Fibroblast of lung (primary cell): ENCODE measurements around the gene DPP10. TPM values are rescaled to one million over a fixed set of nuclear protein-coding genes. Genes with fewer than 3 reads are reported as not detected.
"Not testable (repeated sequence)": the region's sequence is repeated elsewhere in the genome, so short reads cannot be mapped to it uniquely, and the experiment has no call there.

Source experiments
- DNase-seq, 2 donors: peaks; one replicate each; pipeline versions ENCODE4 v3.0.0 to v3.0.0-alpha.2; 2010; ENCODE audit warnings: low read depth in 2 of 2
- H2AFZ ChIP-seq: 2 replicates; pipeline ENCODE4 v1.5.1; 2012; ENCODE audit warnings: low read length, control low read depth, inconsistent platforms
- H3K27ac ChIP-seq: 2 replicates; pipeline ENCODE4 v1.5.1; 2011; ENCODE audit warnings: low read length, control low read depth; ENCODE audit not compliant: insufficient read depth
- H3K27me3 ChIP-seq: 2 replicates; pipeline ENCODE4 v1.5.1; 2011; ENCODE audit warnings: mild to moderate bottlenecking, low read length; ENCODE audit not compliant: control insufficient read depth, insufficient read depth
- H3K36me3 ChIP-seq: 2 replicates; pipeline ENCODE4 v1.5.1; 2011; ENCODE audit warnings: low read length; ENCODE audit not compliant: control insufficient read depth, insufficient read depth
- H3K4me1 ChIP-seq: 2 replicates; pipeline ENCODE4 v1.5.1; 2011; ENCODE audit warnings: low read length; ENCODE audit not compliant: control insufficient read depth, insufficient read depth; ENCODE audit errors: extremely low read depth
- H3K4me2 ChIP-seq: 2 replicates; pipeline ENCODE4 v1.5.1; 2011; ENCODE audit warnings: low read length, control low read depth; ENCODE audit not compliant: insufficient read depth; ENCODE audit errors: extremely low read depth
- H3K4me3 ChIP-seq, 4 experiments: fragments of 200-600 bp in 1 of 4; sonication (generic) in 1 of 4; replicated peaks in 1 of 4; 2 replicates each; pipeline ENCODE4 v1.5.1; 2011 to 2016; ENCODE audit warnings: low read length in 4 of 4, low read depth in 3 of 4, mild to moderate bottlenecking in 3 of 4, control low read depth in 2 of 4, inconsistent platforms in 1 of 4, mixed read lengths in 1 of 4; ENCODE audit not compliant: insufficient read depth in 1 of 4; ENCODE audit errors: control extremely low read depth in 1 of 4
- H3K79me2 ChIP-seq: 2 replicates; pipeline ENCODE4 v1.5.1; 2012; ENCODE audit warnings: mild to moderate bottlenecking, low read length, inconsistent platforms; ENCODE audit not compliant: control insufficient read depth, insufficient read depth
- H3K9ac ChIP-seq: 2 replicates; pipeline ENCODE4 v1.5.1; 2011; ENCODE audit warnings: mild to moderate bottlenecking, low read length, control low read depth; ENCODE audit not compliant: insufficient read depth
- H3K9me3 ChIP-seq: 2 replicates; pipeline ENCODE4 v1.5.1; 2012; ENCODE audit warnings: low read depth, low read length; ENCODE audit not compliant: control insufficient read depth, insufficient read depth
- H4K20me1 ChIP-seq: 2 replicates; pipeline ENCODE4 v1.5.1; 2011; ENCODE audit warnings: low read length; ENCODE audit not compliant: control insufficient read depth, insufficient read depth; ENCODE audit errors: extremely low read depth
- CTCF ChIP-seq, 2 donors: IDR thresholded peaks in 1 of 2; conservative IDR thresholded peaks in 1 of 2; 1 replicate in 1 of 2; 2 replicates in 1 of 2; pipeline ENCODE4 v1.5.1; 2011 to 2012; ENCODE audit warnings: low read length in 2 of 2, control low read depth in 1 of 2, inconsistent platforms in 1 of 2, low read depth in 1 of 2, mild to moderate bottlenecking in 1 of 2
- EZH2 ChIP-seq: IDR thresholded peaks from 2 replicates; pipeline ENCODE4 v1.5.1; 2012; ENCODE audit warnings: low read length, control low read depth, mild to moderate bottlenecking; ENCODE audit errors: missing control alignments
- polyA plus RNA-seq, 2 donors: library from polyadenylated mRNA; depleted of rRNA in 1 of 2; stranded (reverse) in 1 of 2; unstranded in 1 of 2; fragments of >200 nt; gene quantifications; 2 replicates each; pipeline ENCODE4 v1.2.1, GENCODE V29; 2011 to 2012; ENCODE audit warnings: missing spikeins in 1 of 2
- total RNA-seq: library from RNA; depleted of rRNA; stranded (reverse); fragments of >200 nt; gene quantifications from 2 replicates; pipeline ENCODE4 v1.2.1, GENCODE V29; 2014

DPP10 gene
- total and polyA plus RNA-seq, 2 donors (not counting 1 experiment from before 2014, with no cell fraction given) = not detected

DNA sequence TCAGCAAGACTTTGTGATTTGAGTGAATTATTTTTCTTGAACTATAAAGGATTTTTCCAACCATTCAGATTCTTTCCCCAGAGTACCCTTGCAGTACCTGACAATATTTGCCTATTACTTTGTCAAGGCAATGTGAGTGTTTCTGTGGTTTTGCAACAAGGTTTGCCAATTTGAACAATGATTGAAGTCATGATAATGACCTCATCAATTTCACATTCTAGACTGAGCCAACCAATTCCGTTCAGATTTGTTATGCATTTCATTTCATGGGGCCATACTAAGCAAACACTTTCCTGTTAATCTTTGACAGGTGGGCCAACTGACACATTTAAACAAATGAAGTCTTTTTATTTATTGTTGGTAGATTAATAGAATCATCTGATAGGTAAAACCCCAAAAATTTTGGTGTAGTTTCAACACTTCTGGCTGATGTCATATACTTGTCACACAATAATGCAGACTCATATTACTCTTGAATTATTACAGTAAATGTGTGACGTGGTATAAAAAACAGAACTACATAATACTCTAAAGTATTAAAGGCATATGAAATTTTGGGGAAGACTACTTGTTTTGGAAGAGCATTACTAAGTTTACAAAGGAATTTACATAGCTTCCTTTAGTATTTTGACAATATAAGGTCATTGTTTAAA is 526.4 kb downstream of the DPP10 start:
- no peaks in the 10 kb centered on the region for H3K36me3 ChIP-seq
- H3K27ac ChIP-seq = no peak overlapping the region
- H2AFZ ChIP-seq = no peak overlapping the region
- TF ChIP-seq CTCF (conservative IDR thresholded peaks at IDR 0.05 in 1 of 2, IDR thresholded peaks at IDR 0.05 in 1 of 2; ENCODE audit: low read depth in 1 of 2, low read length in 2 of 2) (no peak), EZH2 (no peak)
- H3K79me2 ChIP-seq = no peaks in the 10 kb centered on the region
- H3K9ac ChIP-seq = no peak overlapping the region
- H3K9me3 ChIP-seq = no peaks in the 10 kb centered on the region
- no peaks in the 10 kb centered on the region for H3K27me3 ChIP-seq
- H4K20me1 ChIP-seq = no peaks in the 10 kb centered on the region
- H3K4me1 ChIP-seq = no peaks in the 10 kb centered on the region
- no peak overlapping the region for H3K4me3 ChIP-seq
- DNase-seq = no peak
- no peak overlapping the region for H3K4me2 ChIP-seq

- H4K20me1 ChIP-seq, H3K79me2 ChIP-seq, H3K9ac ChIP-seq, H3K4me2 ChIP-seq, H3K36me3 ChIP-seq, DNase-seq, H3K27me3 ChIP-seq, H3K4me1 ChIP-seq, H3K4me3 ChIP-seq, H2AFZ ChIP-seq, H3K27ac ChIP-seq, H3K9me3 ChIP-seq: not testable (repeated sequence)
Measured at GRCh38 chr2:115004321-115004720, 561.9 kb downstream of the DPP10 start.

DNA sequence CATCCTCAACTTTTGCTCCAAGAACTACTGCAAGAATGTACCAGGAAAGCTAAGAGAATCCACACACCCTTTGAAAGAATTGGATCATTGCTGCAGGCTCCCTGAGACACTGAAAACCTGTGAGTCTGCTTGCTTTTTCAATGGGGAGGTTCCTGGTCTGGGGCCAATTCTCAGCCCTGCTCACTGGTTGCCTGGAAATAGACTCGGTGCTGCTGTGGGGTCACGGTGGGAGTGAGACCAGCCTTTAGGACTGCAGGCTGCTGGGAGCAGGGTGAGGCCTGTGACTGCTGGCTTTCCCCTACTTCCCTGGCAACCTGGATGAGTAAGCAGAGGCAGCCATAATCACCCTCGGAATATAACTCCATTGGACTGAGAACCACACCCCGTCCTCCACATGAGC is 569.3 kb downstream of the DPP10 start:
- no peaks in the 10 kb centered on the region for H4K20me1 ChIP-seq
- no peaks in the 10 kb centered on the region for H3K36me3 ChIP-seq
- no peak overlapping the region for H3K27ac ChIP-seq
- no peak overlapping the region for H3K4me3 ChIP-seq
- H3K79me2 ChIP-seq = no peaks in the 10 kb centered on the region
- H2AFZ ChIP-seq = no peak overlapping the region
- no peak overlapping the region for H3K4me2 ChIP-seq
- DNase-seq = no peak
- H3K27me3 ChIP-seq = no peaks in the 10 kb centered on the region
- no peak for TF ChIP-seq EZH2
- TF ChIP-seq CTCF (conservative IDR thresholded peaks at IDR 0.05 in 1 of 2, IDR thresholded peaks at IDR 0.05 in 1 of 2; ENCODE audit: low read depth in 1 of 2, low read length in 2 of 2) = no peak
- H3K4me1 ChIP-seq = no peaks in the 10 kb centered on the region
- H3K9ac ChIP-seq = no peak overlapping the region
- H3K9me3 ChIP-seq = no peaks in the 10 kb centered on the region

DNA sequence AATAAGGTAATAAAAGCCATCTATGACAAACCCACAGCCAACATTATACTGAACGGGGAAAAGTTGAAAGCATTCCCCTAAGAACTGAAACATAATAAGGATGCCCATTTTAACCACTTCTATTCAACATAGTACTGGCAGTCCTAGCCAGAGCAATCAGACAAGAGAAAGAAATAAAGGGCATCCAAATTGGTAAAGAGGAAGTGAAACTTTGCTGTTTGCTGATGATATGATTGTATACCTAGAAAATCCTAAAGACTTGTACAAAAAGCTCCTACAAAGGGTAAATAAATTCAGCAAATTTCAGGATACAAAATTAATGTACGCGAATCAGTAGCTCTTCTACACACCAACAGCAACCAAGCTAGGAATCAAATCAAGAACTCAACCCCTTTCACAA is 579.6 kb downstream of the DPP10 start:
- H3K9me3 ChIP-seq, H3K36me3 ChIP-seq, DNase-seq, H3K79me2 ChIP-seq, H2AFZ ChIP-seq, H3K4me1 ChIP-seq, H3K27ac ChIP-seq, H4K20me1 ChIP-seq, H3K4me3 ChIP-seq, H3K4me2 ChIP-seq, H3K27me3 ChIP-seq, H3K9ac ChIP-seq: not testable (repeated sequence)
